Skin epidermis (tissue), 12 donors: ENCODE measurements around the gene ZFP36L2.

Source experiments
- H3K27ac ChIP-seq, 21 experiments: fragments of 200-600 bp; sonication (generic) in 11 of 21; one replicate each; pipeline ENCODE4 v1.5.0; 2020; ENCODE audit warnings: mild to moderate bottlenecking in 3 of 21, inconsistent platforms in 2 of 21, moderate library complexity in 2 of 21
- H3K4me3 ChIP-seq, 7 experiments: fragments of 200-600 bp; sonication (generic) in 2 of 7; one replicate each; pipeline ENCODE4 v1.5.0; 2020; ENCODE audit warnings: inconsistent platforms in 2 of 7, mild to moderate bottlenecking in 2 of 7, moderate library complexity in 1 of 7

Gene ZFP36L2

DNA sequence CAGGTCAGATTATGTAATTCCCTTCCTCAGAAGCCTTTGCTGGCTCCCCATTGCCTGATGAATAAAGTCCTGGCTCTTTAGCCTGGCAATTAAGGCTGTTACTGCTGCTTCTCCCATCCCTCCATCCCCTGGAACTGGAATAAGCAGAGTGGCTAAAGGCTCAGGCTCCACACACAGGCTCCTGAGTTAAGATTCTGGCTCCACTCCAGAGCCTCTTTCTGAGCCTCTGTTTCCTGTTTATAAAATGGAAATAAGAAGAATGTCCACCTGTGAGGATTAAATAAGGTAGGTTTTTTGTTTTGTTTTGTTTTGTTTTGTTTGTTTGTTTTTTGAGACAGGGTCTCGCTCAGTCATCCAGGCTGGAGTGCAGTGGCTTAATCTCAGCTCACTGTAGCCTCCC lies 50.0 kb downstream of the ZFP36L2 start:
- no peak overlapping the region for H3K4me3 ChIP-seq
- peak overlapping the region in 7 of 21 experiments; percentile 3 to 86 (median 52) for H3K27ac ChIP-seq

- H3K27ac ChIP-seq, result peak overlapping the region in 10 of 21 experiments; percentile 52 to 96 (median 82)
- no peak overlapping the region for H3K4me3 ChIP-seq
Measured at GRCh38 chr2:43175876-43176275, 50.5 kb downstream of the ZFP36L2 start.

GRCh38 chr2:43175020-43175441 lies 51.4 kb downstream of the ZFP36L2 start:
- Histone ChIP-seq H3K27ac (peak overlapping the region; percentile 23 to 96 (median 72)), H3K4me3 (no peak overlapping the region)

GRCh38 chr2:43174368-43174916 lies 52.0 kb downstream of the ZFP36L2 start:
- Histone ChIP-seq H3K4me3 (no peak overlapping the region), H3K27ac (peak overlapping the region in 20 of 21 experiments; percentile 36 to 96 (median 74))
